Measurements from ENCODE around the gene RFT1.

GRCh38 chr3:53067567-53067966, 62.7 kb downstream of the RFT1 start:
- TF ChIP-seq, protein P1, sequence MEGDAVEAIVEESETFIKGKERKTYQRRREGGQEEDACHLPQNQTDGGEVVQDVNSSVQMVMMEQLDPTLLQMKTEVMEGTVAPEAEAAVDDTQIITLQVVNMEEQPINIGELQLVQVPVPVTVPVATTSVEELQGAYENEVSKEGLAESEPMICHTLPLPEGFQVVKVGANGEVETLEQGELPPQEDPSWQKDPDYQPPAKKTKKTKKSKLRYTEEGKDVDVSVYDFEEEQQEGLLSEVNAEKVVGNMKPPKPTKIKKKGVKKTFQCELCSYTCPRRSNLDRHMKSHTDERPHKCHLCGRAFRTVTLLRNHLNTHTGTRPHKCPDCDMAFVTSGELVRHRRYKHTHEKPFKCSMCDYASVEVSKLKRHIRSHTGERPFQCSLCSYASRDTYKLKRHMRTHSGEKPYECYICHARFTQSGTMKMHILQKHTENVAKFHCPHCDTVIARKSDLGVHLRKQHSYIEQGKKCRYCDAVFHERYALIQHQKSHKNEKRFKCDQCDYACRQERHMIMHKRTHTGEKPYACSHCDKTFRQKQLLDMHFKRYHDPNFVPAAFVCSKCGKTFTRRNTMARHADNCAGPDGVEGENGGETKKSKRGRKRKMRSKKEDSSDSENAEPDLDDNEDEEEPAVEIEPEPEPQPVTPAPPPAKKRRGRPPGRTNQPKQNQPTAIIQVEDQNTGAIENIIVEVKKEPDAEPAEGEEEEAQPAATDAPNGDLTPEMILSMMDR (IDR thresholded peaks at IDR 0.05) = no peak
- no peak for TF ChIP-seq EZH2phosphoT487 (IDR thresholded peaks at IDR 0.05)
- TF ChIP-seq EZH2 (IDR thresholded peaks at IDR 0.05) = no peak

Data from neural progenitor cell (in vitro differentiated cells).